GM21619 (cell line): ENCODE results near the gene LMAN1L.
A peak's percentile ranks its signal among the peaks of the same experiment; 100 is the strongest.

ENCODE experiments used
- ATAC-seq: cut with Tn5 transposase; IDR thresholded peaks from one replicate; pipeline ENCODE4 v1.9.1; 2021; ENCODE audit not compliant: unreplicated experiment

LMAN1L gene

GRCh38 chr15:74793135-74794028 is 19.3 kb upstream of the LMAN1L start:
- ATAC-seq: no peak

GRCh38 chr15:74794248-74794969 is 18.2 kb upstream of the LMAN1L start:
- ATAC-seq: no peak

- no peak for ATAC-seq
Measured at GRCh38 chr15:74794970-74795349, 17.7 kb upstream of the LMAN1L start.

- ATAC-seq: no peak
Measured at GRCh38 chr15:74795966-74796625, 16.5 kb upstream of the LMAN1L start.

GRCh38 chr15:74798388-74799254 is 14.0 kb upstream of the LMAN1L start:
- no peak for ATAC-seq

- ATAC-seq: no peak
Measured at GRCh38 chr15:74799255-74799855, 13.3 kb upstream of the LMAN1L start.

GRCh38 chr15:74799856-74800558 is 12.6 kb upstream of the LMAN1L start:
- peak; percentile 55 for ATAC-seq

- no peak for ATAC-seq
Measured at GRCh38 chr15:74800559-74801094, 12.0 kb upstream of the LMAN1L start.

- ATAC-seq: no peak
Measured at GRCh38 chr15:74801311-74801997, 11.2 kb upstream of the LMAN1L start.

GRCh38 chr15:74802290-74802689 is 10.3 kb upstream of the LMAN1L start:
- no peak for ATAC-seq

- ATAC-seq: no peak
Measured at GRCh38 chr15:74802862-74803447, 9.7 kb upstream of the LMAN1L start.

GRCh38 chr15:74804935-74805334 is 7.7 kb upstream of the LMAN1L start:
- ATAC-seq: no peak

- no peak for ATAC-seq
Measured at GRCh38 chr15:74807282-74807681, 5.4 kb upstream of the LMAN1L start.

- ATAC-seq: no peak
Measured at GRCh38 chr15:74808078-74808839, 4.4 kb upstream of the LMAN1L start.

GRCh38 chr15:74808840-74809229 is 3.8 kb upstream of the LMAN1L start:
- ATAC-seq: no peak

GRCh38 chr15:74809242-74809641 is 3.4 kb upstream of the LMAN1L start:
- no peak for ATAC-seq

- ATAC-seq: no peak
Measured at GRCh38 chr15:74809956-74810355, 2.7 kb upstream of the LMAN1L start.
